DOHH2 (cell line): ENCODE results near the gene PNRC2.
"Not testable (repeated sequence)": the region's sequence is repeated elsewhere in the genome, so short reads cannot be mapped to it uniquely, and the experiment has no call there.

Source experiments
- H3F3A ChIP-seq: fragments of 200-600 bp; sonication (generic), shearing (Covaris generic); 2 replicates; pipeline ENCODE4 v1.6.0; 2016; ENCODE audit warnings: antibody characterized with exemption, mild to moderate bottlenecking; ENCODE audit not compliant: control insufficient read depth, insufficient read depth
- H3K27ac ChIP-seq: fragments of 200-600 bp; sonication (generic); 2 replicates; pipeline ENCODE4 v1.5.1; 2014; ENCODE audit warnings: low read depth, mild to moderate bottlenecking, low read length, moderate library complexity
- H3K27me3 ChIP-seq: fragments of 200-600 bp; sonication (generic); 2 replicates; pipeline ENCODE4 v1.6.1; 2014; ENCODE audit warnings: mild to moderate bottlenecking, low read length, mixed read lengths; ENCODE audit not compliant: control insufficient read depth
- H3K36me3 ChIP-seq: fragments of 200-600 bp; sonication (generic); 2 replicates; pipeline ENCODE4 v1.6.1; 2014; ENCODE audit warnings: mild to moderate bottlenecking, low read length, moderate library complexity, mixed read lengths; ENCODE audit not compliant: control insufficient read depth
- H3K4me1 ChIP-seq: fragments of 200-600 bp; sonication (generic); 2 replicates; pipeline ENCODE4 v1.6.1; 2014; ENCODE audit warnings: mild to moderate bottlenecking, low read length, mixed read lengths; ENCODE audit not compliant: control insufficient read depth
- H3K4me2 ChIP-seq: fragments of 200-600 bp; sonication (generic); 2 replicates; pipeline ENCODE4 v1.6.0; 2014; ENCODE audit warnings: mild to moderate bottlenecking, low read length, moderate library complexity
- H3K4me3 ChIP-seq: fragments of 200-600 bp; sonication (generic); 2 replicates; pipeline ENCODE4 v1.5.1; 2014; ENCODE audit warnings: mild to moderate bottlenecking, low read length, mixed read lengths
- H3K79me2 ChIP-seq: fragments of 200-600 bp; sonication (generic); 2 replicates; pipeline ENCODE4 v1.6.1; 2014; ENCODE audit warnings: mild to moderate bottlenecking, low read length, mixed read lengths; ENCODE audit not compliant: control insufficient read depth
- H3K9me2 ChIP-seq: fragments of 200-600 bp; sonication (generic); replicated peaks from 2 replicates; pipeline ENCODE4 v1.6.1; 2014; ENCODE audit warnings: mild to moderate bottlenecking, low read length, mixed read lengths; ENCODE audit not compliant: control insufficient read depth
- H3K9me3 ChIP-seq: fragments of 200-600 bp; sonication (generic); 2 replicates; pipeline ENCODE4 v1.6.1; 2014; ENCODE audit warnings: antibody characterized with exemption, low read length, mixed read lengths; ENCODE audit not compliant: control insufficient read depth, insufficient read depth
- H4K20me1 ChIP-seq: fragments of 200-600 bp; sonication (generic); 2 replicates; pipeline ENCODE4 v1.6.0; 2014; ENCODE audit warnings: low read depth, mild to moderate bottlenecking, antibody characterized with exemption, low read length, moderate library complexity; ENCODE audit not compliant: control insufficient read depth, insufficient read depth
- CTCF ChIP-seq: fragments of 200-600 bp; sonication (generic); IDR thresholded peaks from one replicate; pipeline ENCODE4 v1.5.1; 2014; ENCODE audit warnings: antibody characterized with exemption, mild to moderate bottlenecking, low read depth, low read length; ENCODE audit not compliant: poor library complexity, severe bottlenecking
- EZH2phosphoT487 ChIP-seq: fragments of 200-600 bp; sonication (generic); IDR thresholded peaks from 2 replicates; pipeline ENCODE4 v1.6.1; 2017; ENCODE audit warnings: borderline replicate concordance, mild to moderate bottlenecking, antibody characterized with exemption, low read length, moderate library complexity, mixed read lengths

Gene PNRC2

DNA sequence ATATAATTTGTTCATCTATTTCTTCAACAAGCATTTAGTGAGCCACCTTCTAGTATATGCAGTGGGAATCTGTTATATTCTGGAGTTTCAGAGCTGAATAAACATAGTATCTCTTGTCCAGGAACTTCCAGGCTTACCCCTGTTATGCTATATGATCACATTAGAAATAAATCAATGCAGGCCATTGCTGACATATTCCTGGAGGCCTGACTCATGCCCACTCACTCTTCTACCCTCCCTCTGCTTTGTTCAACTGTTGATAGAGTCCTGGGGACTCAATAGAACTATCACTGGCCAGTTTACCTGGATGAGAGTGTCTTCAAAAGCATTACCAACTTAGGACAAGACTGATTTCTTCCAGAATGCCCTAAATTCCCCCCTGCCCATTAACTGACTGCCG lies 49.8 kb downstream of the PNRC2 start:
- H3K79me2 ChIP-seq: no peaks in the 10 kb centered on the region
- no peak overlapping the region for H3K27ac ChIP-seq
- H3K4me1 ChIP-seq: peaks cover 3% of the 10 kb centered on the region; the same call in 1 of the 2 replicates
- no peaks in the 10 kb centered on the region for H3K9me2 ChIP-seq
- H3K36me3 ChIP-seq: no peaks in the 10 kb centered on the region
- no peak overlapping the region for H3K4me2 ChIP-seq
- H3F3A ChIP-seq: no peaks in the 10 kb centered on the region
- peaks cover 26% of the 10 kb centered on the region for H3K27me3 ChIP-seq
- H3K4me3 ChIP-seq: no peak overlapping the region
- no peaks in the 10 kb centered on the region for H4K20me1 ChIP-seq
- peaks cover 3% of the 10 kb centered on the region for H3K9me3 ChIP-seq
- no peak for TF ChIP-seq CTCF
- no peak for TF ChIP-seq EZH2phosphoT487

DNA sequence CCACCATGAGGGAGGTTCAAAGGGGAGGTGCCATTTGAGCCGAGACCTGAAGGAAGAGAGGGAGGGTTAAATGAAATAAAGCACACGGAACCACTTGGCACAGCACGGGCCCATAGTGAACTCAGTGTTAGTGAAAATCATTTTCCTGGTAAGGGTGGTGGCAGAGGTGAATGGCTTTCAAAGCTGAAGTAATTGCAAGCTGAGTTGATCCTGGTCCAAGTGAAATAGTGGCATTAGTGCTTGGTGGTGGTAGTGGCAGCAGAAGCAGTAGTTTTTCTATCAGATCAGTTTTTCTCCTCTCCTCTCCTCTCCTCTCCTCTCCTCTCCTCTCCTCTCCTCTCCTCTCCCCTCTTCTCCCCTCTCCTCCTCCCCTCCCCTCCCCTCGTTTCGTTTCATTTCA lies 51.0 kb downstream of the PNRC2 start:
- Histone ChIP-seq H3K4me1 (no peaks in the 10 kb centered on the region; the same call in 1 of the 2 replicates), H3K27ac (no peak overlapping the region), H3K27me3 (peaks cover 32% of the 10 kb centered on the region), H3K79me2 (no peaks in the 10 kb centered on the region), H3K9me3 (peaks cover 3% of the 10 kb centered on the region), H4K20me1 (no peaks in the 10 kb centered on the region), H3K4me2 (no peak overlapping the region), H3K9me2 (no peaks in the 10 kb centered on the region), H3K4me3 (no peak overlapping the region), H3F3A (no peaks in the 10 kb centered on the region), H3K36me3 (no peaks in the 10 kb centered on the region)
- TF ChIP-seq EZH2phosphoT487 (no peak), CTCF (no peak)

- not testable (repeated sequence) for H3K79me2 ChIP-seq, H3K9me3 ChIP-seq, H3K4me2 ChIP-seq, H3F3A ChIP-seq, H3K4me3 ChIP-seq, H3K27ac ChIP-seq, H3K9me2 ChIP-seq, H3K4me1 ChIP-seq, H3K36me3 ChIP-seq, H4K20me1 ChIP-seq
- peaks cover 27% of the 10 kb centered on the region for H3K27me3 ChIP-seq
Measured at GRCh38 chr1:24012878-24013277, 53.2 kb downstream of the PNRC2 start.
